Hematopoietic multipotent progenitor cell treated with erythropoietin and hydrocortisone succinate and interleukin-3 and kit ligand, for 17 days (in vitro differentiated cells): Measurements from ENCODE around the gene GRP.
"Not testable (repeated sequence)": the region's sequence is repeated elsewhere in the genome, so short reads cannot be mapped to it uniquely, and the experiment has no call there.

Experiments
- DNase-seq: peaks from one replicate; pipeline ENCODE4 v3.0.0-alpha.2; 2015; ENCODE audit warnings: low spot score

GRP gene

DNA sequence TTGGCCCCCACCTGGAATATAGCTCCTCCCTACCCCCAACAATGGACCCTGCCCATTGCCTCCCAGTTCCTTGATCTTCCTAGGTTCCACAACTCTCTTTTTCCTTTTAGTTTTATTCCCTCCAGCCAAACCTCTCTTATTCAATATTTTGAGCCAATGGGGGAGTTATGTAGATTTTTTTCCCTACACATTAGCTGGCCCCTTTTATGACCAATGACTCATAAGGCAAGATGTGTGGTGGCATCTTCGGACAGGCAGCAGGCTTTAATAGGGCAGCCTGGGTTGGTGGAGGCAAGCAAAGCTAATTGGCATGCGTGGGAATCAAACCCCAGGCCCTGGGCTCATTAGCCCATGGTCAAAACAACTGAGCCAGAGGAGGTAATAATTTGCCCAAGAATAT, 9.2 kb downstream of the GRP start:
- DNase-seq = no peak

DNA sequence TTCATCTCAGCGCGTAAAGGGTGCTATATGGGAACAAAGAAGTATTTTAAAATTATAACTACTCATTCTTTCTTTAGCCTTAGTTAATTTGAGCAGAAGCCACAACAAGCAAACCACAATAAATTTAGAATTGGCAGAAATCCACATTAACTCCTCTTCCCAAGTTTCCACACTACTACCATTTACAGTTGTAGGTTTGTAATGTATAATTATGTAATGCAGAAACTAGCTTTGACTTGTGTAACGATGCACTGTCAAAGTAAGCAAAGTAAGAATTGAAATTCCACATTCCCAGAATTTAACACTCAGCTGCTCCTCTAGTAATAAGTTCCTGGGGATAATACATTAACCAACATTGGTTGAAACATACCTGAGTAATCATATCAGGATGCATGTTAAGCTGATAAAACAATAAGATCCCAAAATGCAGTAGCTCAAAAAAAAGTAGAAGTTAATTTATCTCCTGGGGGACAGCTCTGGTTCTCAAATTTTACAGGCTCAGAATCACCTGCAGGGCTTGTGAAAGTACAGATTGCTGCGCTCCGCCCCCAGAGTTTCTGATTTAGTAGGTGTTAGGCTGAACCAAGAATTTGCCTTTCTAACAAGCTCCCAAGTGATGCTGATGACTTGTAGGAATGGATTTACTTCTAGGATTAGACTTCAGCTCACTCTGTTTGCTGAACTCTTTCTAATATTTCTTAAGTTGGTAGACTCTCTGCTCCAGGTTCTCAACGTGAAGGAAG, 9.9 kb downstream of the GRP start:
- no peak for DNase-seq

DNA sequence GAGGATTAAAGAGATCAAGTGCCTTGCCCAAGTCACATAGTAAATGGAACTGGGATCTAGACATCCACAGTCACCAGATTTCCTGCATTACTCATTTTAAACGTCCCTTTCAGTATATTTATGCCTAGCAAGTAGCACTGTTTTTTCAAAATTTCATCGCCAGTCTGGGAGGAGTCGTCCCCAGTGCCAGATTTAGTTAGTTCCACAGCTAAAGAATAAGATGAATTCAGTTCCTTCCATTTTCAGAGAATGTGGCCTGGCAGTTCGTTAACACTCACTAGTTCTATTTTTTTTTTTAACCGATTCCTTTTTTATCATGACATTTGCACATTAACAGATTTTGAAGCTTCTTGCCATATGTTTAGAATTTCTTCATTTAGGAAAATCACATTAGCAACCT, 11.2 kb downstream of the GRP start:
- no peak for DNase-seq

DNA sequence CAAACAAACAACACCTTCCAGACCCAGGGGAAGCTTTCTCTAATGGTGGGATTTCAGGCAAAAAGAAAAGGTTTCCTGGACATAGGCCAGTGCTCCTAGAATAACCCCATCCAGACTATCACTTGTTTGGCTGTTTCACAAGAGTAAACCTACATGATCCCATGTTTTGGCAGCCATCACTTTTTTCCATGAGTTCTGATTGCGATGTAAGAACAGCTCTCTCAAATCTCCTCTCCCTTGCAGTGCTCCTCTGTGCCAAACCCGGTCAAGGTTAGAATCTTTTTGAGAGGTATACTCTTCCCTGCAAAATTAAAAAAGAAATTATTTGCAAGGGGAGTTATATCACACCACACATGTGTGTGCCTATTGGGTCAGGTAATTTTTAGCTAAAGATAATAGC, 11.9 kb downstream of the GRP start:
- no peak for DNase-seq

DNA sequence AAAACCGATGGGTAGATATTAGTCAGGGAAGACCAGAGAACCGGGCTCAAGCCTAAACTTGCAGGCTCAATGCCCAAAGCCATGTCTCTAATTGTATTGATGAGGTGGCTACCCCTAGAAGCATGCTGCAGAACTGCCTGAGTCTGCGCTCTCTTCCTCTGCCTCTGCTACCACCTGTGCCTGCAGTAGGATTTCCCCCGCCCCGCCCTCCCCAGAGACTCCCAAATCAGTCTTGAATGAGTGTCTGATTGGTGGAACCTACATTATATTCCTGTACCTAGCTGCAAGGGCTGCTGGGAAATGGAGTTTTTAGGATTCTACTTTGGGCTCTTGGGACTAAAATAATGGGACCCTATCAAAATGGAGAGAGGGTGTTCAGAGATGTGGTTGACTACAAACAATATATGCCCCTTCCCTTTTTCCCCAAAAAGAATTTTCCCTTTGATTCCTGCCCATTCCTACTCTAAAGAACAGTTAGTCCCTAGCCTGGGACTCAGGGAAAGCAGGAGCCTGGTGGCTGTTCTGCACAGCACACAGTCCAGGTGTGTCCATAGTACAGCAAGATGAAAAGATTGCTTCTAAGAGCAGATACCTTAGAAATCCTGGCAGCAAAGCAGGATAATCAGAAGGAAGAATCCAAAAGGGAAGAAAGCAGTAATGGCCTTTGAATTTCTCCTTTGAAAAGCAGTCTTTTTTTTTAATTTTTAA, 12.5 kb downstream of the GRP start:
- DNase-seq = no peak

DNA sequence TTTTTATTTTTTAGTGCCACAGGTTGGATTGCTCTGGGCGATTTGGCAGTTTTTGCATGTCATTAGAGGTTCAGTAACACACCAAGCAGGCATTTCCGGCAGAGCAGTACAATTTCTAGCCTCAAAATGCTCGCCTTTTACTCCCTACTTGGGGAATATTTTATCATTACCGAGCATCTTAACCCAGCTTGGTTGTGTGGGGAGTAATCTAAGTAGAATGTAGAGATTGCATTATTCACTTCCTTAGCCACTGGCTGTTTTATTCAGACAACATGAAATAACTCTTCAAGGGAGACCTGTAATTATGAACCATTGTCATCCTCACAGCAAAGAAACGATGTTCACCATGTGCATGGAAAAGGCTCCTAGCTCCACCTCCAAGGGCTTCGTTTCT, 13.1 kb downstream of the GRP start:
- no peak for DNase-seq

DNA sequence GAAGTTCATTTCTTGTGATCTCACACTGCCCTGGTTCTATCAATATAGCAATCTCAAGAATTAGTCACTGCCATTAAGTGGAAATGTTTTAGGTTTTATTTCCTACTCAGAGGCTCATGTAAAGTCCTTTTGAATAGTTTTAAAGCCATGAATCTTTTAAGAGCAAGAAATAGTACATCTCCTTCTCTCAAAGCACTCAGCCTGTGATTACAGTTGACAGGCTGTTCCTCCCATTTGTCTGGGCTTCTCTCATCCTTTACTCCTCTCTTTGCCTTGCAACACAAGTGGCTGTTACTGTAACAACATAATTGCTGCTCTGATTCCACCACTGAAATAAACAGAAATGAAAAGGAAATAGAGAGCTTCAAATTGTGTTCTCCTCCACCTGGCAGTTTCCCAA, 18.4 kb downstream of the GRP start:
- no peak for DNase-seq

DNA sequence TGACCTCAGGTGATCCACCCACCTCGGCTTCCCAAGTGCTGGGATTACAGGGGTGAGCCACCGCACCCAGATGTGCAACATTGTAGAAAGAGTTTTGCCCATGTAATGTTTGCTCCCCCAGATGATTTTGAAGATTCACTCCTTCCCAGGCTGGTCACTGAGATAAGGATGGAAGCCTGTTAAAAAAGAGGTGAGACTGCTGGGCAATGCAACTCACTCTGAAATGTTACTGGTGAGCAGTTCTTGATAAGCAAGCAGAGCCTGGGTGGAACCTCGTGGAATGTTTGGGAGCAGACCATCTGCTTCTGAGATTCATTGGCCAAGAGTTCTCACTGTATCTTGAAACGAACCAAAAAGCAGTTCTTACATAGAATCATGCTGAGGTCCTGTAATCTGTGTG, 19.7 kb downstream of the GRP start:
- DNase-seq = no peak

DNA sequence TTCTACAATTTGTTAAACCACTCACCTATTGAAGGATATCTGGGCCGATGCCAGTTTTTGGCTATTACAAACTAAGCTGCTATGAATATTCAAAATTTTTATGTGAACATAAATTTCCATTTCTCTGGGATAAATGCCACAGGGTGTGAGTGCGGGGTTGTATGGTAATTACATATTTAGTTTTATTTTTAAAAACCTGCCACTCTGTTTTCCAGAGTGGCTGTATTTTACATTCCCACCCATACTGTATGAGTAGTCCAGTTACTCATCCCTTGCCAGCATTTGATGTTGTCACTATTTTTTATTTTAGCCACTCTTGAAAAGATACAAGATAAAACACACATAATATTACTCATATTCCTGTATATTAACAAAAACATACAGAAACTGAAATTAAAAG, 22.9 kb downstream of the GRP start:
- DNase-seq = no peak

DNA sequence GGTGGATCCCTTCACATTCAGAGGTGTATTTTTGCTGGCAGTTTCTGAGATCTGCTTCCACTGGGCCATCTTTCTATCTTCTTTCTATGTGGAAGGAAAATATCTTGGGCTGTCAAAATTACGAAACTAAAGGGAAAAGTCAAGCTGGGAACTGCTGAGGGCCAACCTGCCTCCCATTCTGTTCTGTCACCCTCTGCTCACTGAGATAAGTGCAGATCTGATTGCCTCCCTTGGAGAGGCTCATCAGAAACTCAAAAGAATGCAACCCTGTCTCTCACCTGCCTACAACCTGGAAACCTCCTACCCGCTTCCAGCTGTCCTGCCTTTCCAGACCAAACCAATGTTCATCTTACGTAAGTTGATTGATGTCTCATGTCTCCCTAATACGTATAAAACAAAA, 26.8 kb downstream of the GRP start:
- no peak for DNase-seq

DNA sequence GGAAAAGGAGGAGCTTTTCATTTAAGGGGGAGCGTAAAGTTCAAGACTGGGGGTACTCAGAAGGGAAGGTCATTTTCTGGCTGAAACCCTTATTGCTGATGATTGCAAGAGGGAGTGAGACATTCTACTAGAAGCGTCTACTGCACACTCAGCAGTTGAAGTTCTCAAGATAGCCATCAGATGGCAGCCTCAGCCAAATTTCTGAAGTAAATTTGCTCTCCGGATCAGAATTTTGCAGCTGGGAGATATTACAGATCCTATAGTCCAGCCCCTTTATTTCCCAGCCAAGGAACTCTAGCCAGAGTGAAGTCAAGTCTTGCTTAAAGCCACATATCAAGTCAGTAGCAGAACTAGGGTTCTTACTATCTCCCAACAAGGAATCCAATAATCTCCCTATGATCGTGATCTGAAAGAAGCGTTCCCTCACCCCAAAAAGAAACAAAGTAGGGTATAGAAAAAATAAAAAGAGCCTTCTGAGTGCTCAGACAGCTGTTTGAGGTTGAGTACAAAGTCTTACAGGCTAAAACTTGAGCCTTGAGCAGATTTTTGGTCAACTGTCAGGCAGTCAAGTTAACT, 29.3 kb downstream of the GRP start:
- no peak for DNase-seq

DNA sequence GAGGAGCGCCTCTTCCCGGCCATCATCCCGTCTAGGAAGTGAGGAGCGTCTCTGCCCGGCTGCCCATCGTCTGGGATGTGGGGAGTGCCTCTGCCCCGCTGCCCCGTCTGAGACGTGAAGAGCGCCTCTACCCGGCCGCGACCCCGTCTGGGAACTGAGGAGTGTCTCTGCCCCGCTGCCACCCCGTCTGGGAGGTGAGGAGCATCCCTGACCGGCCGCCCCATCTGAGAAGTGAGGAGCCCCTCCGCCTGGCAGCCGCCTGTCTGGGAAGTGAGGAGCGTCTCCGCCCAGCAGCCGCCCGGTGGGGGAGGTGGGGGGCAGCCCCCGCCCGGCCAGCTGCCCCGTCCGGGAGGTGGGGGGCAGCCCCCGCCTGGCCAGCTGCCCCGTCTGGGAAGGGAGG, 35.5 kb downstream of the GRP start:
- DNase-seq = not testable (repeated sequence)

DNA sequence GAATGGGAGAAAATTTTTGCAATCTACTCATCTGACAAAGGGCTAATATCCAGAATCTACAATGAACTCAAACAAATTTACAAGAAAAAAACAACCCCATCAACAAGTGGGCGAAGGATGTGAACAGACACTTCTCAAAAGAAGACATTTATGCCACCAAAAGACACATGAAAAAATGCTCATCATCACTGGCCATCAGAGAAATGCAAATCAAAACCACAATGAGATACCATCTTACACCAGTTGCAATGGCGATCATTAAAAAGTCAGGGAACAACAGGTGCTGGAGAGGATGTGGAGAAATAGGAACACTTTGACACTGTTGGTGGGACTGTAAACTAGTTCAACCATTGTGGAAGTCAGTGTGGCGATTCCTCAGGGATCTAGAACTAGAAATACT, 41.9 kb downstream of the GRP start:
- not testable (repeated sequence) for DNase-seq

DNA sequence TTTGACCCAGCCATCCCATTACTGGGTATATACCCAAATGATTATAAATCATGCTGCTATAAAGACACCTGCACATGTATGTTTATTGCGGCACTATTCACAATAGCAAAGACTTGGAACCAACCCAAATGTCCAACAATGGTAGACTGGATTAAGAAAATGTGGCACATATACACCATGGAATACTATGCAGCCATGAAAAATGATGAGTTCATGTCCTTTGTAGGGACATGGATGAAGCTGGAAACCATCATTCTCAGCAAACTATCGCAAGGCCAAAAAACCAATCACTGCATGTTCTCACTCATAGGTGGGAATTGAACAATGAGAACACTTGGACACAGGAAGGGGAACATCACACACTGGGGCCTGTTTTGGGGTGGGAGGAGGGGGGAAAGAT, 42.3 kb downstream of the GRP start:
- not testable (repeated sequence) for DNase-seq

DNA sequence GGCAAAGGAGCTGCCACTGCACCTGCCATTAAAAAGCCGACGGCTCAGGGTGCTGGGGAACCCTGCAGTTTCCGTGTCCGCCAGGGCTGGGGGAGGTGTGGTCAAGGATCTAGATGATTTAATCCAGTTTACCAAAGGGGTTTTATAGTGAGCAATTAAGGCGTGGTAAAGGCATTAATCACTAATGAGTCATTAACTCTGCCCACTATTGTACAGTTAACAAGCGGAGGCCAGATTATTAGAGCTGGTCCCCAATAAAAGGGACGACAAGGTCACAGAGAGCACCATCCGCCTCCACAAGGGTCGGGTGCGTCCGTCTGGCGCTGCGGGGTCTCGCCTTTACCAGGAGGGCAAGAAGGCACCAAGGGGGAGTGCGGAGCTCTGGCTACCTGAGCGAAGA, 43.7 kb downstream of the GRP start:
- no peak for DNase-seq

DNA sequence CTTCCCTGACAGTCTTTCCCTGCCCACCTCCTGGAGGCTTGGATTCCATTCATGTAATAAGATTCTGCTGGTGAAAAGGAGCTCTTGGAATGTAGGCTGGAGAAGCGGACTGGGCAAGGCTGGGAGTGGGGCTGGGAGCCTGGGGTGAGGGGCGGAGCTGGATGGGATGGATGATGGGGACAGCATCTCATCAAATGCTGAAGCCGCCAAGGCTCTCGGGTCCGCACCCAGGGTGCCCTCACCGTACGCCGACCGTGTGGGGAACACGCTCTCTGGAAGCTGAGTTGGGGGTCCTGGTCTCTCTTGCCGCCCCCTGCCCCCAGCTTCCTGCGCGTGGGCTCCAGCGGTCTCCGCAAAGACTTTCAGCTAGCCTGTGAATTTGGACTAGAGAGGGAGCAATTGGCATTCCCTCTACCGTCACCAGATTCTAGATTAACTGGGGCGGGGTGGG, 44.2 kb downstream of the GRP start:
- DNase-seq = no peak

DNA sequence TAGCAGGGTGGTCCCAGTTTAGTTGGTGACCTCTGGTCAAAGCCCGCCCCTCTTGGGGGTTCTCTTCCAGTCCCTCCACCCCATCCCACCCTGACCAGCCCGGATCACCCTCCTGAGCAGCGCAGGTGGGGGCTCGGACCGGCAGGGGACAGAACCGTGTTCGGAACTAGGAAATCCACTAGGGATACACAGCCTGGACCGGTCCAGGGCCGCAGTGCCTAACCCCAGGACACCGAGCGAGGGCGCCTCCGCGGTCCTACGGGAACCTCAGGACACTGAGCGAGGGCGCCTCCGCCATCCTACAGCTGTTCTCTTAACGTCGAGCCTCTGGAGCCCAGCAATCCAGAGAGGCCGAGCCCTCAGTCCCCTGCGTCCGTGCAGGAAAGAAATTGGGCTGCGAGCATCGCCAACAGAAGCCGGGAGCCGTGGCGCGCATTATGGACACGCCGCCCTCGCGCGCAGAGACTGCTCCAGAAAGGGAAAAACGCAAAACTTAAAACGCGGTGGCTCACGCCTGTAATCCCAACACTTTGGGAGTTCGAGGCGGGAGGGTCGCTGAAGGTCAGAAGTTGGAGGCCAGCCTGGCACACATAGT, 44.8 kb downstream of the GRP start:
- DNase-seq = no peak

DNA sequence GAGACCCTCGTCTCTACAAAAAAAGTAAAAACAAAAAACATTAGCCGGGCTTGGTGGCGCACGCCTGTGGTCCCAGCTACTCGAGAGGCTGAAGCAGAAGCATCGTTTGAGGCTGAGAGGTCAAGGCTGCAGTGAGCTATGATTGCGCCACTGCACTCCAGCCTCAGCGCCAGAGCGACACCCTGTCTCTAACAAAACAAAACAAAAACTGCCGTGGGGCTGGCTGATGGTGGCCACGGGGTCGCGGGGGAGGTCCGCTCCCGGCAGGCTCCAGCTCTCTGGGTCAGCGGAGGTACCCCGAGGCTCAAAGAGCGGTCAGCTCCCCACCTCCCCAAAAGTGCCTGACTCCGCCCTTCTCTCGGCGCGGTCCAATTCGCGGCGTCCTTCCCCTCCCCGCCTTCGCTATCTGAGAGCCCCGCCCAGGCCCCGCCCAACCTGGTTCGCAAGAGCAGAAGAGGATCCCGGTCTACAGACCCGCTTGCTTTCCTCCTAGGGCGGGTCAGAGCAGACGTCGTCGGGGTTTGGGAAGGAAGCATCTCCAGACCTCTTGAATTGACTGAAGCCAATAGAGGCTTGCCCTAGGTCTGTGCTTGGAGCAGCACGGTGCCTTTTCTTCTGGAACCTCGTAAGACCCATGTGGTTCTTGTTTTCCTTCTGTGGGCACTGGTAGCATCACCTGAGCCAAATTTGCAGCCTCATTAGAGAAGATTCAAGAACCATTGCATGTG, 45.5 kb downstream of the GRP start:
- DNase-seq = no peak

DNA sequence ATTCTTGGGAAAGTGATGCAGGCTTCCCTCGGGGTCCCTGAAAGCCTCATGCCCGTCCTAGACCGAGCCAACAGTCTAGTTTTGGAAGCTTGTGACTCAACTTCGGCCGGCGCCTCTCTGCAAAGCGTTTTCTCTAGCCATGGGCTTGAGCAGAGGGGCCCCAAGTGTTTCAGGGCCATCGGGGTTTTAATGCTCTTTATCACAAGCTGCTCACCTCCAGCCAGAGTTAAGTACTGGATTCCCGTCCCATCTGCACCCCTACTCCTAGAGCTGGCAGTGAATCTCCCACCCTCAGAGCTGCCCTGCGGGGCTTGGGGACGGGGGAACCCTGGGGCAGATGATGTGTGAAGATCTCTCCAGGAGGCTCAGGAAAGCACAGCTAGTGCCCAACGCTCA, 46.0 kb downstream of the GRP start:
- DNase-seq = no peak

DNA sequence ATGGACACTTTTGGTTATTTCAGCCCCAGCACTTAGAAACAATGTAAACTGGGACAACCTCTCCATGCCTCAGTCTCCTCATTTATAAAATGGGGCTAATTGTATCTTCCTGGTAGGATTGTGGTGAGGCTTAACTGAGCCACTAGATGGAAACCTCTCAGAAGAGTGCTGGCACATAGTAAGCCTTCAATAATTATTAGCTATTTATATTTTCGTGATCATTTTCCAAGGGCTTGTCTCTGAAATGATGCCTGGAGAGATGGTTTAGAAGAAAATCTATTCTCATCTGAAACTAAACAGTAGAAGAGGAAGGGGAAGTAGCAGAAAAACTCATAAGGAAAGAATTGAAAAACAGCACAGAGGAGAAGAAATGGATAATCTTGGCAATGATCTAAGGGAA, 46.5 kb downstream of the GRP start:
- no peak for DNase-seq

DNA sequence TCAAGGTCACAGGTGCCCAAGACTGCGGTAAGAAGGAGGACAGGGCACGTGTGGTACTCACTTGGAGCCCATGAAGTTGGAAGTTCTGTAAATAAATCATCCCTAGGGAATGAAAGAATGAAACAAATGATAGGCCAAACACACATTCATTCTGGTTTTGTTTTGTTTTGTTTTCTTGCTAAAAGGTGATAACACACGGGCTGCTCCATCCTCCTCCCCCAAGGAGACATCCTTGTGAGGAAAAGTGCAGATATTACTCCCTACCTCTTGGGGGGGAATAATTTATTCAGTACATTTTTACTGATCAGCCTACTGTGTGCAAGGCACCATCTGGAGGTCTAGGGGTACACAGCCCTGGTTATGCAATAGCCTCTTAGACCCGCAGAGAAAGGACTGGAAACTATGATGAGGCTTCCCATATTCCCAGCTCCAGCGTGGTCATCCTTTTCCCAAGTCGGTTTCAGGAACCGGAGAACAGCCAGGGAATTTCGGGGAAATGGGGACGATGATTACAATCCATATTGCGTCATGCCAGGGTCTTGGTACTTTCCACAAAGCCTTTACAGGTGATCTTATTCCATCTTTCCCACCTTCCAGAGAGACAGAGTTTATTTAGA, 47.0 kb downstream of the GRP start:
- DNase-seq = no peak

DNA sequence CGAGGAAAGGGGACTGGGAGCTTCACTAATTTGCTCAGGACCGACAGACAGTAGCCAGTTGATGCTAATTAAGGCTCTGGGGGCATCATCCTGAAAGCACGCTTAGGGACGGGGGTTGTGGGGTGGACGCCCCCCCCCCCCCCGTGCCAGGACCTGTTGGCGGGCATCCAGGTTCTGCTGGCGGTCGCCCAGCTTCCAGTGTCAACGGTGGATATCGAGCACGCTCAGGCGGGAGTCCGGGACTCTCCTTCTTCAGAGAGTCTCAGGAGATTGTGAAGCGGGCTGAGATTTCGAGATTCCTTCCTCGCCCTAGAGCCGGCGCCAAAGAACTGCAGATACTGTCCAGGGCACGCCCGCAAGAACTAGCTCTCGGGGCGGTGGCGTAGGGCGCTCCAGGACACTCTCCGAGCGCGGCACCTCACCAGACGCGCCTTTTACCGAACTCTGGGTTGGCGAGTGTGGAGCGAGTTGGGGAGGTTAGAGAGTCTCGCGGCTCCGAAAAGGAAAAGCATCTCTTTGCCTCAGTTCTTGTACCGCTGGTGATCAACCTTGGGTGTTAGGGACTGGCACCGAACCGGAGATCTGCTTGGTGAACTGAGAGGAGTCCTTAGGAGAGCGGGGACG, 47.7 kb downstream of the GRP start:
- DNase-seq = no peak
